Measurements from ENCODE around the gene IQCH. TPM values are rescaled to one million over a fixed set of nuclear protein-coding genes. Genes with fewer than 3 reads are reported as not detected.

The IQCH gene
- total and polyA plus RNA-seq, 2 of the 4 experiments (the other 2 are of a cell fraction), result 0.60 to 2.5 TPM

GRCh38 chr15:67386947-67387346, 132.4 kb downstream of the IQCH start:
- Histone ChIP-seq H4K8ac (ENCODE audit: low read depth in 2 of 2, low read length in 2 of 2) (no peak overlapping the region), H3K14ac (replicated peaks; ENCODE audit: low read depth, low read length) (no peak overlapping the region), H2BK120ac (ENCODE audit: low read depth, low read length) (no peak overlapping the region), H2BK20ac (ENCODE audit: low read depth, low read length) (no peak overlapping the region), H4K91ac (ENCODE audit: insufficient read depth, low read depth, low read length) (no peak overlapping the region), H3K4me1 (ENCODE audit: control insufficient read depth, insufficient read depth, low read length) (no peaks in the 10 kb centered on the region), H2BK15ac (ENCODE audit: low read depth, low read length) (no peak overlapping the region), H3K27ac (ENCODE audit: insufficient read depth, low read length) (no peak overlapping the region), H3K56ac (ENCODE audit: extremely low read depth, insufficient read depth, low read length) (no peak overlapping the region), H4K20me1 (ENCODE audit: insufficient read depth, low read length) (no peaks in the 10 kb centered on the region), H2AFZ (replicated peaks; ENCODE audit: low read length, poor library complexity) (no peak overlapping the region), H3K79me1 (ENCODE audit: low read depth in 1 of 2, low read length in 2 of 2) (no peaks in the 10 kb centered on the region), H3K4me2 (ENCODE audit: low read depth, low read length) (no peak overlapping the region), H3K4ac (ENCODE audit: low read depth, low read length) (no peak overlapping the region), H3K9me1 (ENCODE audit: insufficient read depth, low read length) (no peaks in the 10 kb centered on the region), H3K9me3 (ENCODE audit: control insufficient read depth, insufficient read depth, low read length) (no peaks in the 10 kb centered on the region), H2BK5ac (ENCODE audit: low read depth, low read length, poor library complexity, severe bottlenecking) (no peak overlapping the region), H3K23ac (ENCODE audit: low read depth, low read length) (no peak overlapping the region), H3K18ac (ENCODE audit: low read depth, low read length) (no peak overlapping the region), H3K9ac (ENCODE audit: low read depth, low read length) (no peak overlapping the region), H3K27me3 (ENCODE audit: control insufficient read depth, insufficient read depth, low read length) (peaks cover 22% of the 10 kb centered on the region), H2AK5ac (ENCODE audit: low read depth, low read length) (no peak overlapping the region), H4K5ac (ENCODE audit: low read depth, low read length) (no peak overlapping the region), H3K36me3 (ENCODE audit: control insufficient read depth, insufficient read depth, low read length) (no peaks in the 10 kb centered on the region), H3K4me3 (ENCODE audit: insufficient read depth, low read depth, low read length) (no peak overlapping the region), H2AK9ac (replicated peaks; ENCODE audit: low read depth, low read length, poor library complexity) (no peak overlapping the region)
- DNase-seq, result no peak
- CTCF ChIA-PET, result no interaction called here
- peak; percentile 96 for TF ChIP-seq MAFK (IDR thresholded peaks at IDR 0.05; ENCODE audit: low read depth, low read length)
- no peak for TF ChIP-seq CHD1 (IDR thresholded peaks at IDR 0.05; ENCODE audit: low read depth, low read length)
- in situ Hi-C loops (cut with MboI; ENCODE audit: low sequenced_read_pairs), result no loop called here
- POLR2A ChIA-PET (ENCODE audit: unreplicated experiment), result no interaction called here
- BruUV-seq (replicated peaks), result no TSS peak
- no peak for ATAC-seq (ENCODE audit: low read depth)
- intact Hi-C loops (cut with micrococcal nuclease), result no loop called here
- dilution Hi-C loops (cut with HindIII; ENCODE audit: low sequenced_read_pairs, unreplicated experiment), result no loop called here
- no CpG with 5 or more reads among the region's 2 CpGs for WGBS, 2 experiments (ENCODE audit: extremely low coverage in 2 of 2, insufficient read length in 1 of 2)
